Neutrophil (primary cell): ENCODE data around the gene PKNOX1.

Source experiments
- H3K27ac ChIP-seq: fragments of 200-600 bp; sonication (generic); 2 replicates; pipeline ENCODE4 v1.5.1; 2016; ENCODE audit warnings: mild to moderate bottlenecking, moderate library complexity
- H3K27me3 ChIP-seq: fragments of 200-600 bp; sonication (generic); 2 replicates; pipeline ENCODE4 v1.6.0; 2016; ENCODE audit warnings: mild to moderate bottlenecking
- H3K36me3 ChIP-seq: fragments of 200-600 bp; sonication (generic); 2 replicates; pipeline ENCODE4 v1.5.1; 2017
- H3K4me1 ChIP-seq, 2 experiments: fragments of 200-600 bp in 1 of 2; sonication (generic) in 1 of 2; 1 replicate in 1 of 2; 2 replicates in 1 of 2; pipeline versions ENCODE4 v1.5.1 to v1.6.1; 2013 to 2016; ENCODE audit warnings: low read depth in 1 of 2, low read length in 1 of 2, mild to moderate bottlenecking in 1 of 2, moderate library complexity in 1 of 2; ENCODE audit not compliant: control insufficient read depth in 1 of 2, insufficient read depth in 1 of 2
- H3K4me3 ChIP-seq, 2 experiments: fragments of 200-600 bp in 1 of 2; sonication (generic) in 1 of 2; 1 replicate in 1 of 2; 2 replicates in 1 of 2; pipeline ENCODE4 v1.5.1; 2013 to 2016; ENCODE audit warnings: low read depth in 1 of 2, low read length in 1 of 2, mild to moderate bottlenecking in 1 of 2, moderate library complexity in 1 of 2
- H3K9me3 ChIP-seq: fragments of 200-600 bp; sonication (generic); 2 replicates; pipeline ENCODE4 v1.5.1; 2016
- TF ChIP-seq, protein P1 (sequence below): fragments of 200-600 bp; sonication (generic); IDR thresholded peaks from 2 replicates; pipeline ENCODE4 v1.5.1; 2016; ENCODE audit warnings: antibody characterized with exemption

Gene PKNOX1

DNA sequence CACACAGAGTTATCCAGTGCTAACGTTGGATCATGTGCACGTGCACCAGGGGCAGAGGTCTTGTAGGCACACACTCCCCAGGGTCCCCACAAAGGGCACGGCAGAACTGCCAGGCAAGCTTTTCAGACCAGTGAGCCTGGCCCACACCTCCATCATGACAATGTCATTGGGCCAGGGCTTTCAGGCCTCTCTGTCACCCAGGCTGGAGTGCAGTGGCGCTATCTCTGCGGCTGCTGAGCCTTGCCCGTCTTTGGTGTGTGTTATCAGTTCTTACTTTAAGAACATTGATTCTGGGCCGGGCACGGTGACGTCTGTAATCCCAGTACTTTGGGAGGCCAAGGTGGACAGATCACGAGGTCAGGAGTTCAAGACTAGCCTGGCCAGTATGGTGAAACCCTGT lies 44.2 kb downstream of the PKNOX1 start:
- Histone ChIP-seq H3K9me3 (no peaks in the 10 kb centered on the region), H3K4me3 (no peak overlapping the region), H3K27ac (no peak overlapping the region), H3K36me3 (peaks cover 47% of the 10 kb centered on the region), H3K4me1 (peaks cover 9 to 12% of the 10 kb centered on the region in 2 experiments), H3K27me3 (no peaks in the 10 kb centered on the region)
- TF ChIP-seq, protein P1, sequence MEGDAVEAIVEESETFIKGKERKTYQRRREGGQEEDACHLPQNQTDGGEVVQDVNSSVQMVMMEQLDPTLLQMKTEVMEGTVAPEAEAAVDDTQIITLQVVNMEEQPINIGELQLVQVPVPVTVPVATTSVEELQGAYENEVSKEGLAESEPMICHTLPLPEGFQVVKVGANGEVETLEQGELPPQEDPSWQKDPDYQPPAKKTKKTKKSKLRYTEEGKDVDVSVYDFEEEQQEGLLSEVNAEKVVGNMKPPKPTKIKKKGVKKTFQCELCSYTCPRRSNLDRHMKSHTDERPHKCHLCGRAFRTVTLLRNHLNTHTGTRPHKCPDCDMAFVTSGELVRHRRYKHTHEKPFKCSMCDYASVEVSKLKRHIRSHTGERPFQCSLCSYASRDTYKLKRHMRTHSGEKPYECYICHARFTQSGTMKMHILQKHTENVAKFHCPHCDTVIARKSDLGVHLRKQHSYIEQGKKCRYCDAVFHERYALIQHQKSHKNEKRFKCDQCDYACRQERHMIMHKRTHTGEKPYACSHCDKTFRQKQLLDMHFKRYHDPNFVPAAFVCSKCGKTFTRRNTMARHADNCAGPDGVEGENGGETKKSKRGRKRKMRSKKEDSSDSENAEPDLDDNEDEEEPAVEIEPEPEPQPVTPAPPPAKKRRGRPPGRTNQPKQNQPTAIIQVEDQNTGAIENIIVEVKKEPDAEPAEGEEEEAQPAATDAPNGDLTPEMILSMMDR, result no peak

DNA sequence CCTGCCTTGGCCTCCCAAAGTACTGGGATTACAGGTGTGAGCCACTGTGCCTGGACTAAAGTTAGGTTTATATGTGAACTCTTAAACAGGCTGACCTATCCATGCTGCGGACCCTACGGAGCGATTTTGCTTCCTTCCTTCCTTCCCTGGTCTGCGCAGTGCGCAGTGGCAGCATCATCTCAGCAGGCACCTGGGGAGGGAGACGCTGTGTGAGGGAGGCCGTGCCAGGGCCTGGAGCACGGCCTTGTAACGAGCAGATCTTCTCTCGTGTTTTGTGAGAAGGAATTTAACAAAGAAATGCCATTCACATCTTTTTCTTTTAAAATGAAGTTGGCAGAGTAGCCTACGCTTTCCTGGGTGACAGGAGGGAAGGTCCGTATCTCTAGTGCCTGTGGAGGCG lies 45.8 kb downstream of the PKNOX1 start:
- H3K36me3 ChIP-seq, result peaks cover 59% of the 10 kb centered on the region
- H3K27me3 ChIP-seq, result no peaks in the 10 kb centered on the region
- no peaks in the 10 kb centered on the region for H3K9me3 ChIP-seq
- no peak overlapping the region for H3K27ac ChIP-seq
- peaks cover 9 to 12% of the 10 kb centered on the region in 2 experiments for H3K4me1 ChIP-seq
- TF ChIP-seq, protein P1, result no peak
- H3K4me3 ChIP-seq, result no peak overlapping the region

DNA sequence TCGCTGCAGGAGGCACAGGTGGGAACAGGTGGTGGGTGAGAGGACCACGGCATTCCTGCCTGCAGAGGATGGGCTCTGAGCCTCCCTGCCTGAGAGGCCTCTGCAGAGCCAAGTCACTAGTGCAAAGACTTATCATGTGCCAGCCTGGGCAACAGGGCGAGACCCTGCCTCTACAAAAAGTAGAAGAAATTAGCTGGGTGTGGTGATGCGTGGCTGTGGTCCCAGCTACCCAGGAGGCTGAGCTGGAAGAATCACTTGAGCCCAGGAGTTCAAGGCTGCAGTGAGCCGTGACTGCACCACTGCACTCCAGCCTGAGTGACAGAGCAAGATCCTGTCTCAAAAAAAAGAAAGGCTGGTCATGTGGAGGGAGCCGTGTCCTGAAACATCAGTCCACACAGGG lies 46.4 kb downstream of the PKNOX1 start:
- Histone ChIP-seq H3K27me3 (no peaks in the 10 kb centered on the region), H3K27ac (no peak overlapping the region), H3K4me3 (no peak overlapping the region), H3K9me3 (no peaks in the 10 kb centered on the region), H3K36me3 (peaks cover 65% of the 10 kb centered on the region), H3K4me1 (peaks cover 4 to 6% of the 10 kb centered on the region in 2 experiments)
- TF ChIP-seq, protein P1, result no peak

DNA sequence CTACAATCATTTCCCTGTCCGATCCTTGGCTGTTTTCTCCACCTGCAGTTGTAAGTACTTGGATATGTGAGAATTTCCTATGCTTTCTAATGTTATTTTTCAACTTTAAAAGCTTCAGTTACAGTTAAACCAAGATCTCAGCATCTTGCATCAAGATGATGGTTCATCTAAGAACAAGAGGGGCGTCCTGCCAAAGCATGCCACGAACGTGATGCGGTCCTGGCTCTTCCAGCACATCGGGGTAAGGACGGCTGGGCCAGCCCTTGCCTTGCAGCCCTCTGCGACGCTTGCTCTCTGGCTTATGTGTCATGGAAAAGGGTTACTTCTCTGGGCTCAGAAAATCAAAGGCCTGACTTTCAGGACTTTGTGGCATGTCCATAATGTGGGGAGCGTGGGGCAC lies 46.8 kb downstream of the PKNOX1 start:
- H3K4me1 ChIP-seq, result peaks cover under 1 to 2% of the 10 kb centered on the region in 2 experiments
- peaks cover 67% of the 10 kb centered on the region for H3K36me3 ChIP-seq
- TF ChIP-seq, protein P1, result no peak
- no peaks in the 10 kb centered on the region for H3K9me3 ChIP-seq
- no peak overlapping the region for H3K27ac ChIP-seq
- H3K4me3 ChIP-seq, result no peak overlapping the region
- H3K27me3 ChIP-seq, result no peaks in the 10 kb centered on the region

DNA sequence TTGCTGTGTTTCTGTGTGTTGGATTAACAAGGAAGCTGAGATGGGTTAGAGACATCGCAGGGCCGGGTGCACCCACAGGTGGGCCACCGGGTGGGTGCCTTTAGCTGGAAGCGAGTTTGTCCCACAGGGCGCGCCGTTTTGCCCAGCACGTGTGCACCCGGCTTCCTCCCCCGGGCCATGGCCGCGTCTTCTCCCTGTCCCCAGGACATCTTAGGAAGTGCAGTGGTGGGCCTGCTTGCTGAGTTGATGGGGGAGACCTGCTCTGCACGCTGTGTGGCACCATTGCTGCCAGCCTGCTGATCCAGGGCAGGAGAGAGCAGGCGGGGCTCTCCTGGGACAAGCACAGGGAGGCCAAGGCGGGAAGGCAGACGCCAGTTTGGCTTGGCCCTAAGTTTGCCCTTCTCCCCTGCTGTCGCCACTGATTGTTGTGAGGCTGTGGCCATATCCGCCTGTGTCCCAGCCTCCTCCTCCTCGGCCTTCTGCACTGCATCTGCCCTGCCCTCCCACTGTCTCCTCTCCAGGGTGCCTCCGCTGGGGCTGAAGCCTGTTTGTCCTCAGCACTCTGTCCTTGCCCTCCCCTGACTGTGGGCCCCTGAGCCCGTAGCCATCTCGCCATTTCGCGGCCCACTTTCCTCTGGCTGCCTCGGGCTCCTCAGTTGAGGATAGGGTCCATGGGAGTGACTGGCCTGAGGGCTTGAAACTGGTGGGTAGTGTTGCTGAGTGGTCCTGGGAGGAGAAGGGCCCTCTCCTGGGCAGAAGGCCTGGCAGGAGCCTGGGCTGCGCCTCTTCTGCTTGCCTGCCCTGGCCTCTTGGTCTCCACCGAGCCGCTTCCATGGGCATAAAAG lies 47.6 kb downstream of the PKNOX1 start:
- TF ChIP-seq, protein P1, result no peak
- Histone ChIP-seq H3K4me1 (no peaks in the 10 kb centered on the region), H3K36me3 (peaks cover 67% of the 10 kb centered on the region)

More for the DNA sequence above, 47.6 kb downstream of the PKNOX1 start:
- H3K27ac ChIP-seq, result no peak overlapping the region
- no peaks in the 10 kb centered on the region for H3K9me3 ChIP-seq
- no peaks in the 10 kb centered on the region for H3K27me3 ChIP-seq
- no peak overlapping the region for H3K4me3 ChIP-seq
